ENCODE results near the gene CAMKK2. TPM values are rescaled to one million over a fixed set of nuclear protein-coding genes. Genes with fewer than 3 reads are reported as not detected.

The CAMKK2 gene
- total RNA-seq, 4 donors from 2014 or later, result 24.9 to 58.2 (median 38.5) TPM

DNA sequence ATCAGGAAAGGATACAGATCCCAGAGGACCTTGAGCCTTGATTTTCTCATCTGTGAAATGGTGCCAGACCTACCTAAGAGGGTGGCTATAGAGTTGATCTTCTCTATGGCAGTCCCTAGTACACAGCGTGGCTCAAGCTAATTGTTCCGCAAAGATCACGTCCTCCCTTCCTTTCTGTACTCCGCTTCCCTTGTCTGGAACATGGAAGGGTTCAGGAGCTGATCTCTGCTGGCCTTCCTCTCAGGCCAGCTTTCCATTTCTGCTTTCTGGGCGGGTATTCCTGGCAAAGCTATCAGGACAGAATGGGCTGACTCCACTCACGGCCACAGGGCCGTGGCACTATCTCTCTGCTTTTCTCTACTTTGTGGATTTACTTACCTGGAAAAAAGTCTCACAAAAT is 6.5 kb downstream of the CAMKK2 start:
- no peak for DNase-seq (ENCODE audit: low spot score)
- no peak for ATAC-seq (ENCODE audit: low FRiP score)
- no peak for TF ChIP-seq CTCF (IDR thresholded peaks at IDR 0.05)

DNA sequence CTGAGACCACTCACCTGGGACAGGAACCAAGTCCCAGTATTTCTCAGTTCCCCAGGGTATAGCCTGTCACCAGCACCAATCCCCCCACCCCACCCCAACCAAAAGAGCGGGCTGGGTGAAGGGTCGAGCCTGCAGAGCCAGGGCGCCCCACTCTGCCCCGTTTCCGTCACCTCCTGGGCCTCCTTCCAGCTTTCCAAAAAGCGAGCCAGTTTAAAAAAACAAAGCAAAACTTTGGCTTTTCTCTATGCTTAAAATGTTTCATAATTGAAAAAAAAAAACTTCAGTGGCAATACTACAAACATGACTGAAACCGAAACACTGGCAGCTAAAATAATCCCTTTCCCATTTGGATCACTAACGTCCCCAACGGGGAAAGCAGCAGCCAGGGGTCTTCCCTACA is 7.5 kb downstream of the CAMKK2 start:
- ATAC-seq (ENCODE audit: low FRiP score) (no peak), DNase-seq (ENCODE audit: low spot score) (no peak)
- TF ChIP-seq CTCF (IDR thresholded peaks at IDR 0.05), result no peak

GRCh38 chr12:121288158-121288845 is 8.2 kb downstream of the CAMKK2 start:
- no peak for TF ChIP-seq CTCF (IDR thresholded peaks at IDR 0.05)
- ATAC-seq (ENCODE audit: low FRiP score), result no peak

DNA sequence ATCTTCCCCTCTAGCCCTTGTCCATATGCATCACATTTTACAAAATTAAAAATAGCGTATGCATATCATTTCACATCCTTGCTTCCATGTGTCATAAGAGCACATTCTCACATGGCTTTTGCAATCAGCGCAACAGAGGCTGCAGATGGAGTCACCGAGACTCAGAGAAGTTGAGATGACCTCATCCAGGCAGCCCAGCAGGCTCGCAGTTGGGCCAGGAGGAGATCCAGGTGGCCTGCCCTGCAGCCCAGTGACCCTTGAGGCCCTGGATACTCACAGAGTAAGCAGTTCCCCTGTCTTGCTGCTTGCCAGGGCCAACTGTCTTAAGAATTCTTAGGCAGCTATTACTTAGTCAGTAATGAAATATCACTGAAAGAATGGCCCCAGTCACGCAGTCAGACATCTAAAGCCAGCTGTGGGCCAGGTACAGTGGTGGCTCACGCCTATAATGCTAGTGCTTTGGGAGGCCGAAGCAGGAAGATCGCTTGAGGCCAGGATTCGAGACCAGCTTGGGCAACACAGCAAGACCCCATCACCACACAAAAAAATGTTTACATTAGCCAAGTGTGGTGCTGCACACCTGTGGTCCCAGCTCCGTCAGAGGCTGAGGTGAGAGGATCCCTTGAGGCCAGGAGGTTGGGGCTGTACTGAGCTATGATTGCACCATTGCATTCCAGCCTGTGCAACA is 9.1 kb downstream of the CAMKK2 start:
- DNase-seq (ENCODE audit: low spot score), result no peak
- no peak for ATAC-seq (ENCODE audit: low FRiP score)
- TF ChIP-seq CTCF (IDR thresholded peaks at IDR 0.05), result no peak

More at GRCh38 chr12:121288158-121288845, 8.2 kb downstream of the CAMKK2 start:
- DNase-seq (ENCODE audit: low spot score), result no peak

DNA sequence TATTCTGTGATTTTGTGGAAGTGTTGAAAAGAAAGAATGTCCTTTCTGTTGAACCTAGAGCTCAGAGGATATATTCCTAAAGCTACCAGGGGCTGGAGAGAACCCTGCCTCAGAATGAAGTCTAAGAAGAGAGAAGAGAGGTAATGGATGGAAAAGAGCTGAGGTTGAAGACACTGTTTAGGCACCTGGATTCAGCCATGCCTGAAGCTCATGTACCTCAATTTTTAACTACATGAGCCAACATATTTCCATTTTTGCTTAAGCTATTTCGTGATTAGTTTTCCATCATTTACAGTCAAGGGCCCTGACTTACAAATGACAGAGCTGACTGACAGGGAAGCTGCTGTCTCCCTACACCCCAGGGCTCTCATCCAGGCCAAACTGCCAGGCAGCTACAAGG is 10.7 kb downstream of the CAMKK2 start:
- ATAC-seq (ENCODE audit: low FRiP score), result no peak
- DNase-seq (ENCODE audit: low spot score), result no peak
- no peak for TF ChIP-seq CTCF (IDR thresholded peaks at IDR 0.05)

- DNase-seq (ENCODE audit: low spot score) (no peak), ATAC-seq (ENCODE audit: low FRiP score) (no peak)
- TF ChIP-seq CTCF (IDR thresholded peaks at IDR 0.05), result no peak
Measured at GRCh38 chr12:121284551-121285390, 11.7 kb downstream of the CAMKK2 start.
